Right lobe of liver (tissue), 6 donors: ENCODE results near the gene TFF3. TPM values are rescaled to one million over a fixed set of nuclear protein-coding genes. Genes with fewer than 3 reads are reported as not detected.
A peak's percentile ranks its signal among the peaks of the same experiment; 100 is the strongest.

Experiments used
- ATAC-seq, 4 donors: fragments of 200-7000 bp; cut with Tn5 transposase; one replicate each; pipeline ENCODE4 v1.9.1; 2020; ENCODE audit warnings: mild to moderate bottlenecking in 4 of 4, moderate library complexity in 4 of 4
- DNase-seq, 3 donors: peaks; one replicate each; pipeline ENCODE4 v3.0.0-alpha.2; 2020
- H3K27ac ChIP-seq, 3 donors: fragments of 200-600 bp; one replicate each; pipeline ENCODE4 v1.8.0; 2022
- H3K27me3 ChIP-seq, 2 donors: fragments of 200-600 bp; one replicate each; pipeline ENCODE4 v1.8.0; 2022
- H3K36me3 ChIP-seq, 4 donors: fragments of 200-600 bp; sonication (generic) in 1 of 4; one replicate each; pipeline versions ENCODE4 v1.5.1 to v1.8.0; 2017 to 2022; ENCODE audit warnings: control low read depth in 1 of 4
- H3K4me1 ChIP-seq, 4 donors: fragments of 200-600 bp; sonication (generic) in 1 of 4; one replicate each; pipeline versions ENCODE4 v1.5.1 to v1.8.0; 2017 to 2022; ENCODE audit warnings: control low read depth in 1 of 4
- H3K4me3 ChIP-seq, 3 donors: fragments of 200-600 bp; one replicate each; pipeline ENCODE4 v1.8.0; 2022
- H3K9me3 ChIP-seq, 4 donors: fragments of 200-600 bp; sonication (generic) in 1 of 4; one replicate each; pipeline versions ENCODE4 v1.5.1 to v1.8.0; 2017 to 2022; ENCODE audit warnings: control low read depth in 1 of 4
- POLR2A ChIP-seq: fragments of 450-650 bp; IDR thresholded peaks from one replicate; pipeline ENCODE4 v1.6.1; 2017; ENCODE audit warnings: antibody characterized with exemption, mild to moderate bottlenecking
- WGBS: methylation state at CpG from one replicate; pipeline ENCODE4 v1.1.6; 2018; ENCODE audit warnings: low coverage, low lambda C conversion rate; ENCODE audit not compliant: insufficient coverage; ENCODE audit errors: missing lambda C conversion rate; 5-methylcytosine and 5-hydroxymethylcytosine counted together
- intact Hi-C, 2 donors: fragments of 100-400 bp; cut with DNase I; formaldehyde crosslinking; loops; one replicate each; pipeline versions ENCODE4 v1.11.2 to v1.14.1; 2022
- total RNA-seq, 6 experiments: library from RNA; depleted of rRNA in 2 of 6; stranded (reverse); fragments of >200 nt in 2 of 6; fragmentation: NEBNext Ultra II Directional in 3 of 6; extraction: Animal tissue kit (Norgen Biotek cat#: 25700) in 3 of 6; gene quantifications; one replicate each; pipeline versions ENCODE4 v1.1.0 to v1.2.4, GENCODE V29; 2016 to 2023
- TF ChIP-seq, protein P1 (sequence below), 4 donors: fragments of 200-600 bp in 3 of 4; fragments of 450-650 bp in 1 of 4; IDR thresholded peaks; one replicate each; pipeline versions ENCODE4 v1.5.1 to v1.8.0; 2016 to 2022; ENCODE audit warnings: antibody characterized with exemption in 4 of 4, mild to moderate bottlenecking in 2 of 4
- donor health status: DM: no; HTN: yes; CAD: no.
- donor health status: DM: no; HTN: no; CAD: no.
- donor health status: DM: no; HTN: no; CAD: no.
- donor health status: DM: no; HTN: yes; CAD: no.
- donor health status: DM: no; HTN: yes; CAD: no.

The TFF3 gene
- total RNA-seq, 6 experiments from 2014 or later: 0.88 to 6.8 (median 2.5) TPM

GRCh38 chr21:42330380-42331371 is 15.5 kb upstream of the TFF3 start:
- no peaks in the 10 kb centered on the region for H3K9me3 ChIP-seq
- WGBS: 45% methylated on average over 3 of the region's 4 CpGs
- H3K4me1 ChIP-seq: no peaks in the 10 kb centered on the region
- no peak overlapping the region for H3K4me3 ChIP-seq
- no peak for ATAC-seq
- H3K36me3 ChIP-seq: no peaks in the 10 kb centered on the region
- H3K27ac ChIP-seq: no peak overlapping the region
- DNase-seq: peak in 1 of 3 donors; percentile 7
- no peak for TF ChIP-seq POLR2A
- TF ChIP-seq, protein P1, sequence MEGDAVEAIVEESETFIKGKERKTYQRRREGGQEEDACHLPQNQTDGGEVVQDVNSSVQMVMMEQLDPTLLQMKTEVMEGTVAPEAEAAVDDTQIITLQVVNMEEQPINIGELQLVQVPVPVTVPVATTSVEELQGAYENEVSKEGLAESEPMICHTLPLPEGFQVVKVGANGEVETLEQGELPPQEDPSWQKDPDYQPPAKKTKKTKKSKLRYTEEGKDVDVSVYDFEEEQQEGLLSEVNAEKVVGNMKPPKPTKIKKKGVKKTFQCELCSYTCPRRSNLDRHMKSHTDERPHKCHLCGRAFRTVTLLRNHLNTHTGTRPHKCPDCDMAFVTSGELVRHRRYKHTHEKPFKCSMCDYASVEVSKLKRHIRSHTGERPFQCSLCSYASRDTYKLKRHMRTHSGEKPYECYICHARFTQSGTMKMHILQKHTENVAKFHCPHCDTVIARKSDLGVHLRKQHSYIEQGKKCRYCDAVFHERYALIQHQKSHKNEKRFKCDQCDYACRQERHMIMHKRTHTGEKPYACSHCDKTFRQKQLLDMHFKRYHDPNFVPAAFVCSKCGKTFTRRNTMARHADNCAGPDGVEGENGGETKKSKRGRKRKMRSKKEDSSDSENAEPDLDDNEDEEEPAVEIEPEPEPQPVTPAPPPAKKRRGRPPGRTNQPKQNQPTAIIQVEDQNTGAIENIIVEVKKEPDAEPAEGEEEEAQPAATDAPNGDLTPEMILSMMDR (IDR thresholded peaks at IDR 0.05): no peak
- intact Hi-C loops: no loop called here
- H3K27me3 ChIP-seq: no peaks in the 10 kb centered on the region

GRCh38 chr21:42324896-42325295 is 9.7 kb upstream of the TFF3 start:
- H3K27me3 ChIP-seq: no peaks in the 10 kb centered on the region
- H3K9me3 ChIP-seq: no peaks in the 10 kb centered on the region
- DNase-seq: peak in 1 of 3 donors; percentile 19
- H3K4me1 ChIP-seq: no peaks in the 10 kb centered on the region
- TF ChIP-seq, protein P1 (IDR thresholded peaks at IDR 0.05): no peak
- TF ChIP-seq POLR2A: no peak
- intact Hi-C loops: no loop called here
- no peak for ATAC-seq
- WGBS: 77% methylated on average over 4 of the region's 6 CpGs
- H3K36me3 ChIP-seq: no peaks in the 10 kb centered on the region
- no peak overlapping the region for H3K27ac ChIP-seq
- H3K4me3 ChIP-seq: no peak overlapping the region

GRCh38 chr21:42321845-42322244 is 6.6 kb upstream of the TFF3 start:
- WGBS: 70% methylated on average over 2 of the region's 4 CpGs
- H3K27me3 ChIP-seq: no peaks in the 10 kb centered on the region
- H3K36me3 ChIP-seq: no peaks in the 10 kb centered on the region
- intact Hi-C loops: no loop called here
- ATAC-seq (no peak), DNase-seq (no peak)
- no peak overlapping the region for H3K4me3 ChIP-seq
- H3K9me3 ChIP-seq: no peaks in the 10 kb centered on the region
- H3K4me1 ChIP-seq: no peaks in the 10 kb centered on the region
- H3K27ac ChIP-seq: no peak overlapping the region
- TF ChIP-seq, protein P1 (IDR thresholded peaks at IDR 0.05): no peak
- no peak for TF ChIP-seq POLR2A

GRCh38 chr21:42321231-42321630 is 6.0 kb upstream of the TFF3 start:
- no peak for DNase-seq
- H3K4me3 ChIP-seq: no peak overlapping the region
- no peaks in the 10 kb centered on the region for H3K9me3 ChIP-seq
- ATAC-seq: no peak
- TF ChIP-seq, protein P1 (IDR thresholded peaks at IDR 0.05): no peak
- no peak for TF ChIP-seq POLR2A
- 89% methylated on average over 7 of the region's 10 CpGs for WGBS
- H3K36me3 ChIP-seq: no peaks in the 10 kb centered on the region
- intact Hi-C loops: no loop called here
- no peaks in the 10 kb centered on the region for H3K27me3 ChIP-seq
- H3K27ac ChIP-seq: no peak overlapping the region
- no peaks in the 10 kb centered on the region for H3K4me1 ChIP-seq
